ENCODE measurements around the gene OPN4. TPM values are rescaled to one million over a fixed set of nuclear protein-coding genes. Genes with fewer than 3 reads are reported as not detected.

The OPN4 gene
- total RNA-seq, 1 donor, result not detected

DNA sequence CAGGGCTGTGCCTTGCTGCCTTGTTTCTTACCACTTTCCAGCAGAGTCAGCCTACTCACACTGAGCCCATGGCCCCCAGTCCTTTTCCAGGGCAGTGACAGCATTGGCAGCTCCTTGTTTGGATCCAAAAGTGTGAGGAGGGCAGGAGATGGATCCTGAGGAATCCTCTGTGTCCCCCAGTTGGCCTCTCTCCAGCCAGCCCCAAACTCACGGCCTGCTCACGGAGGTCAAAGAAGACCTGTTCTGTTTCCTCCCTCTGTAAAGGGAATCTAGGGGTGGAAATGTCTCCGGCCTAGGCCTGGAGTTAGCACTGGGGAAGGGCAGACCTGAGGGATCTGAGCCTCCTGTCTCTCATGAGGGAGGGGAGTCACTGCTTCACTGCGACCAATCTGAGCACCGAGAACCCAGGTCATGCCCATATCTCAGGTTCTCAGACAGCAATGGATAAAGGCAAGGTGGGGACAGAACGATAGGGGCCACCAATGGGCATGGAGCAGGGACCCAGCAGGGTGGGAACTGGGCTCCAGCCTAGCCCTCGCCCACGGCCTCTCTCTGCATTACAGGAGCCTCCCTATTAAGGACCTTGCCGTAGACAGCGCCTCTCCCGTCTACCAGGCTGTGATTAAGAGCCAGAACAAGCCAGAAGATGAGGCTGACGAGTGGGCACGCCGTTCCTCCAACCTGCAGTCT, 37.1 kb downstream of the OPN4 start:
- Histone ChIP-seq H3K4me3 (ENCODE audit: low read length) (no peak overlapping the region), H3K27me3 (ENCODE audit: insufficient read depth, low read length) (no peaks in the 10 kb centered on the region), H3K4me1 (ENCODE audit: insufficient read depth, low read length) (no peaks in the 10 kb centered on the region)

DNA sequence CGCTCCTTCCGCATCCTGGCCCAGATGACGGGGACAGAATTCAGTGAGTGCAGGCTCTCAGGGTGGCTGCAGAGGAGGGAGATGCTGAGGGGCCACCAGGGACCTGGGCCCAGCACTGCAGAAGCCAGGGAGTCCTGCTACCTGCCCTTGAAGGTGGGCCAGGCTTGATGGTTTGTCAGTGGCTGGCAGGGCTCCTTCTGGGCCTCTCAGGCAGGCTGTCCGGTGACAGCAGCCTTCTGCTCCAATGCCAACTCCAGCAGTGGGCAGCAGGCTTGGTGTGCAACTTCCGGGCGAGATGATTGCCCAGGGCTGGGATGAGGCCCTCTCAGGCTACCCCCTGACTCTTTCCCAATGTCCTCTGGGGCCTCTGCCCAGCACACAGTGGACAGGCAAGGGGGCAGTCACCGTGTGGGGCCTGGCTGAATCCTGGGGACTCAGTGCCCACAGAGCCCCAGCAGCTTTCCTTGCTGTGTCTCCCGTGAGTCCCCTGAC, 37.7 kb downstream of the OPN4 start:
- no peaks in the 10 kb centered on the region for H3K9me3 ChIP-seq (ENCODE audit: low read depth, low read length)
- no peaks in the 10 kb centered on the region for H3K4me1 ChIP-seq (ENCODE audit: insufficient read depth, low read length)
- no peaks in the 10 kb centered on the region for H3K27me3 ChIP-seq (ENCODE audit: insufficient read depth, low read length)
- no peak overlapping the region for H3K4me3 ChIP-seq (ENCODE audit: low read length)

More for the DNA sequence above, 37.1 kb downstream of the OPN4 start:
- H3K9me3 ChIP-seq (ENCODE audit: low read depth, low read length), result no peaks in the 10 kb centered on the region

DNA sequence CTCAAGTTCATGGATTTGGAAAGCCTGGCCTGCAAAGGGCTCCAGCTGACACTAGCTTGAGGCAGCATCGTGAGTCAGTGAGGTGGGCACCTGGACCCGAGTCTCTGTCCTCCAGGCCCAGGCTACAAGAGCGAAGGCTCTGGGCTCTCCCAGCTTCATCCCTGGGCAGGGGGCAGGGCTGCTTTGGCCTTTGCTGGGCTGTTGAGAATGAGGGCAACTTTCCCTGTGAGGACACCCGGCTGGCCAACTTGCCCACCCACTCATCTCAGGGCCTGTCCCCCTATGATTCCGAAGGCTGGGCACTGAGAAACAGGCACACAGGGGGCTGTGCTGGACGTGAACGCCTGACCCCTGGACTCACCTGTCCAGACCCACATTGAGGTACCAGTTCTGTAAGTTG, 38.3 kb downstream of the OPN4 start:
- Histone ChIP-seq H3K27me3 (ENCODE audit: insufficient read depth, low read length) (no peaks in the 10 kb centered on the region), H3K9me3 (ENCODE audit: low read depth, low read length) (no peaks in the 10 kb centered on the region), H3K4me3 (ENCODE audit: low read length) (no peak overlapping the region), H3K4me1 (ENCODE audit: insufficient read depth, low read length) (no peaks in the 10 kb centered on the region)

DNA sequence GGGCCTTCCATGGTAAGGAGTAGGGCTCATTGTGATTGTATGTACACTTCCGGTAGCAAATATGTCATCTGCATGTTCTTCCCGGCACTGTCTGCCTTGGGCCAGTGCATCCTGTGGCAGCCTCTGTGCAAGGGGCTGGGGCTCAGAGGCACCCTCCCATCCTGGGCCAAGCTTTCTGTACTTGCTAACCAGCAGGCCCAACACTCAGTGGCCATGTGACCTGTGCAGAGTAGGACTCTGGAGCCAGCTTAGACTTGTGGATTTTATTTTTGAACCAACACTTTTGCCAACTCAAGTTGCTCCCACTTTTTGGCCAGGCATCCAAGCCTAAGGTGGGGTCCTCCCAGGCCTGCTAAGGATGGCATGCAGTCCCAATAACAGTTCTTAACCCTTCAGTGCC, 38.9 kb downstream of the OPN4 start:
- Histone ChIP-seq H3K27me3 (ENCODE audit: insufficient read depth, low read length) (no peaks in the 10 kb centered on the region), H3K4me1 (ENCODE audit: insufficient read depth, low read length) (no peaks in the 10 kb centered on the region), H3K9me3 (ENCODE audit: low read depth, low read length) (no peaks in the 10 kb centered on the region), H3K4me3 (ENCODE audit: low read length) (no peak overlapping the region)

DNA sequence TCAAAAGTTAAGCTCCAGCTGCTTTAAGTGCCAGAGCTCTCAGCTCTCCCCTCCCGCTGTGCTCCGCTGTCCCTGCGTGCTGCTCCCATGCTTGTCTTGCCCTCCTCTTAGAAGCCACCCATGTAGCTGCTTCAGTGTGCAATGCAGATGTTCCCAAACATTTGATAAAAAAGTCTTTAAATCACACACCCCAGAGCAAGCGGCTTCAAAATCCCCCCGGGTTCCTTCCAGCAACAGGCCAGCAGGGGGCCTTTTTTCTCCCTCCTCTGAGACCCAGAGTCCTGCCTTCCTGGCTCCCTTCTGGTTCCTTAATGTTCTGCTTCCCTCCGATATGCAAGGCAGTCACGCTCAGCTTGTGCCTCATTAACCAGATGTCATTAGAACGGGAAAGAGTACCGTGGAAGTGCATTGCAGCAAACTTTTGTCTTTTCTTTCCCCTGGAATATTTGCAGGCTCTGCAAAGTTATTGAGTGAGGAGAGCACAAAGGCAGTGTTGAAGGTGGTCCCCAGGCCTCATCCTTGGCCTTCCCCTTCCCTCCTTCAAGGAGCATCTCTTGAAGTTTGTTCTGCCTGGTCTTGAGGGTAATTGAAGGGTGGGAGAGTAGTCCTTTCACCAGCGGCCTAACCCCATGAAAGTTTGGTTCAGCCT, 39.5 kb downstream of the OPN4 start:
- H3K4me1 ChIP-seq (ENCODE audit: insufficient read depth, low read length), result no peaks in the 10 kb centered on the region
- no peak overlapping the region for H3K4me3 ChIP-seq (ENCODE audit: low read length)
- H3K27me3 ChIP-seq (ENCODE audit: insufficient read depth, low read length), result no peaks in the 10 kb centered on the region
- no peaks in the 10 kb centered on the region for H3K9me3 ChIP-seq (ENCODE audit: low read depth, low read length)

DNA sequence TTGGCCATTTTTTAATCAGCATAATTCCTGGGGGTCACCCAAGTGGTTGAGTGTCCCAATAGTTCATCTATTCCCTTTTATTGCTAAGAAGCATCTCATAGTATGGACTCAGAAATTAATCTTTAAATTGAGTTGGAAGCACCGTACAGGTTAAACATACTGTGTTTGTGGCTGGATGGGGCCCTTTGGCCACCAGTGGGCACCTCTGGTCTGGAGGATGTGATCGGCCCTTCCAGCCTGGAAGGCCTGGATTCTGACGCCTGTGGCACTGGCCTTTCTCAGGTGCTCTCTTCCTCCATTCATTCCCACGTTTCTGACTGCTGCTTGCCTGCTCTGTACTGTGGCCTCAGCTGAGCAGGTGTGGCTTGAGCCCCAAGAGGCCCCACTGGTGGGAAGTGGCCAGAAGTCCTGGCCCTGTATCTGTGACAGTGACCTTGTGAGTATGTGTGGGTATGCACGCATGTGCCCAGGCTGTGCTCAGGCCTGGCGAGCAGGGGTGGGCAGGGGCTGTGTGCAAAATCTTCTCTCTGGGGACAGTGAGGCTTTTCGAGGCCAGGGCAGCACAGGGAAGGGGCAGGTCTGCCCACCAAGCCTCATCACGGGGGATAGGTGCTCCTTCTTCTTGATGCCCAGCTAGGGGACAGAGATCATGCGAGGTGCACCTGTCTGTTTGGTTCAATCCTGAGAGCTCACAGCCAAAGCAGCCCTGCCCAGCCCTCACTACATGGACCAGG, 44.0 kb downstream of the OPN4 start:
- Histone ChIP-seq H3K27me3 (ENCODE audit: insufficient read depth, low read length) (no peaks in the 10 kb centered on the region), H3K4me3 (ENCODE audit: low read length) (no peak overlapping the region), H3K4me1 (ENCODE audit: insufficient read depth, low read length) (no peaks in the 10 kb centered on the region), H3K9me3 (ENCODE audit: low read depth, low read length) (no peaks in the 10 kb centered on the region)

DNA sequence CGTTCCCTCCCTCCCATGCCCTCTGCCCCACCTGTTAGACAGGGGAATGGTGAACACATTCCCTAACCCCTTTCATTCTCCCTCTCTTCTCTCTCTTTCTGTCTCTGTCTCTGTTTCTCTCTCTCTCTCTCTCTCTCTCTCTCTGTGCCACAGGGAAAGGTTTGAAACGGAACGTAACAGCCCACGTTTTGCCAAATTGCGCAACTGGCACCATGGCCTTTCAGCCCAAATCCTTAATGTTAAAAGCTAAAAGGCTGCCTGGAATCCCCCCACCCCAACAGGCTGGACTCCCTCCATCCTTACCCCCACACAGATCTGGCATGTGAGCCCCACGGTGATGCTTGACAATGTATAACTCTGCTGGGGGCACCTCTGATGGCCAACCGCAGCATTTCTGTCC, 44.8 kb downstream of the OPN4 start:
- Histone ChIP-seq H3K27me3 (ENCODE audit: insufficient read depth, low read length) (no peaks in the 10 kb centered on the region), H3K4me3 (ENCODE audit: low read length) (no peak overlapping the region), H3K9me3 (ENCODE audit: low read depth, low read length) (no peaks in the 10 kb centered on the region), H3K4me1 (ENCODE audit: insufficient read depth, low read length) (no peaks in the 10 kb centered on the region)

DNA sequence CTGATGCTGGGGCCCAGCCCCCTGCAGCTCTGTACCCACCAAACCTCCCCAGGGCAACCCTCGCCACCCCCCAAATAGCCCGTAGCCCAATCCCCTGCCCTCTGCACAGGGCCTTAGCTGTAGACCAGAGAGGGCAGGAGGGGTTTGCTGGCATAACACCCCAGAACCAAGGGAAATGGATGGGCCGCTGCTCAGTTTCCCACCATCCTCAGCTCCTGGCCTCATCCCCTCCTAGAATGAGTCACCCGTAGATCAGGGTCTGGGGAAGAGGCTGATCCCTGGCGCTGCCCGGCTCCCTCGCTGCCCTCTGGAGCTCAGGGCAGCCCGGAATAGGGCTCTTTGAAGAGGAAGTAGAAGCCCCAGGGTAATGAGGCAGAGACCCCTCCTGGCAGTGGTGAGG, 45.2 kb downstream of the OPN4 start:
- Histone ChIP-seq H3K4me1 (ENCODE audit: insufficient read depth, low read length) (no peaks in the 10 kb centered on the region), H3K27me3 (ENCODE audit: insufficient read depth, low read length) (no peaks in the 10 kb centered on the region), H3K9me3 (ENCODE audit: low read depth, low read length) (no peaks in the 10 kb centered on the region), H3K4me3 (ENCODE audit: low read length) (no peak overlapping the region)

DNA sequence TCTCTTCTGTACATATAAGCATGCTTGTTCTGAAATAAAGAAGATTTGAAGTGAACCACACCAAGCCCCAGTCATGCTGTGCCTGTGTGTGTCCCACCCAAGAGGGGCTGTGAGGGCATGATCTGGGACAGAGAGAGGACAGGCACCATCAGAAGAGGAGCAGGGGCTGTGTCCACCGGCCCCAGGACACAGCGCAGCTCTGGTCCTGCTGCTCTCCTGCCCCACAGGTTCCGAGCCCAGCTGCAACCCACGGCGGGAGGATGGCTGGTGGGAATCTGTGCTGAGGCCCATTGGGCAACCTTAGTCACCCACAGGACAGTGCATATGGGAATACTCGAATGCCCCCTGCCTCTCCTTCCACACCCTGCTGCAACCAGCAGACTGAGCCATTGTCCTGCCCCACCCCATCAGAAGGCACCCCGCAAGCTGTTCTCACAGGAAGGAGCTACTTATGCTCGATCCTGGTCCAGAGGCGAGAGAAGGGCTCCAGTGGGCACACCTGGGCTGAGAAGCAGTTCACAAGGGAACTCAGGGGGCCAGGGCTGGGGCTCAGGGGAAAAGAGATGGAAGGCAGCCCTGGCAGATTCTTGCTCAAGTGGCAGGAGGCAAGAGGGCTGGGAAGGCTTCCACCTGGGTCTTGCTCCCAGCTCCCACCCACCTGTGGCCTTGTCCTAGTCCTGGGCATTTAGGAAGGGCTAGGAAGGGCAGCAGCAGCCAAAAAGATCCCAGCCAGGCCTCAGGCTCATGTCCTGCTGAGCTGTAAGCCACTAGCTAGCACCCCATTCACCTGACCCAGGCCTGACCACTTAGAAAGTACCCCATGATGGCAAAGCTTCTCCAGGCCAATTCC, 45.9 kb downstream of the OPN4 start:
- H3K4me1 ChIP-seq (ENCODE audit: insufficient read depth, low read length), result no peaks in the 10 kb centered on the region
- H3K9me3 ChIP-seq (ENCODE audit: low read depth, low read length), result no peaks in the 10 kb centered on the region
- no peaks in the 10 kb centered on the region for H3K27me3 ChIP-seq (ENCODE audit: insufficient read depth, low read length)
- H3K4me3 ChIP-seq (ENCODE audit: low read length), result no peak overlapping the region

DNA sequence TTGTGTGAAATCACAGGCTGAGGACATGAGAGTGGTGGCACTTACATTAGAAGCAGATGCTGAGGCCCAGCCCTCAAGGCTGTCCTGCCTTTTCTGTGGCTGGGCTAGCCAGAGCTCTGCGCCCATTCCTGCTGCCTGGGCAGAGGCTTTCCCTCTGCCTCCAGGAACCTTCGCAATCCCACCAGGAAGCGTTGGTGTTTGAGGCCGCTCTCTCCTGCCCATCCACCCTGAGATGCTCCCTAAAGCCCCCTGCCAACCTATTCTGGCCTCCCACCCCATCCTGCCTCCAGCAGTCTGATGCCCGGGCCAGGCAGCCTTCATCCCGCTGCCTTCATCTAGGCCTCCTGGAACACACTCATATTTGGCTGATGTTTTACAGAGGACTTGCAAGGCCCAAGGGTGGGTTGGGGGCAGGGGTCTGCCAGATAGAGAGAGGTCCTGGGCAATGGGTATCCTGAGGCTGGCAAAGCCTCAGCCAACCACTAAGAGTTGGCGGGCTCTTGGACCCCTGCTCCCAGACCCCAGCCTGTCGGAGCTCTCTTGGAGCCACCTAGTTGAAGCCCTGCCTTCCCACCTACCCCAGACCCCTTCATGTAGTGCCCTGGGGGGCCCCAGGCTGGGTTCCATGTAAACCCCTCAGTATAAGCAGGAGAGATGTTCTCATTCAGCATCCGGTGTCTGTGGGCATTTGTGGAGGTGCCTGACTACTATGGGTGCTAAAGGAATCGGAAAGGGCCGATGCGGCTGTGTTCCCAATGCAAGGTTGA, 46.7 kb downstream of the OPN4 start:
- Histone ChIP-seq H3K4me3 (ENCODE audit: low read length) (no peak overlapping the region), H3K4me1 (ENCODE audit: insufficient read depth, low read length) (no peaks in the 10 kb centered on the region), H3K27me3 (ENCODE audit: insufficient read depth, low read length) (no peaks in the 10 kb centered on the region), H3K9me3 (ENCODE audit: low read depth, low read length) (no peaks in the 10 kb centered on the region)

DNA sequence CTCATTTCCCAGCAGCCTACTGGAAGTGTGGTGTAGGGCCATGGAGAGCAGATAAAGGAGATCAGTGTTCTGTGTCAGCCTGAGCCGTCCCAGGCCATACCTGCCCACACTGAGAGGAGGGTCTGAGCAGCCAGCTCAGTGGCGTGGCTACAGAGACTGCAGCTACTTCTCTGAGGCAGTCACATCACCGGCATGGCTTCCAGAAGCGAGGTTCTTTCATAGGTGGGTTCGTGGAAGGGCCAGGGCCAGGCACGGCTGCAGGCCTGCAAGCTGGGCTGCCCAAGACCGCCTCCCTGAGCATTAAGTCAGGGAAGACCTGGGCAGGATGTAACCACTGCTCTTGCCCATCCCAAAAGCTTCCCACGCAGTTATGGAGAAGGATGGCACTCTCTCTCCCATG, 48.8 kb downstream of the OPN4 start:
- Histone ChIP-seq H3K4me1 (ENCODE audit: insufficient read depth, low read length) (no peaks in the 10 kb centered on the region), H3K27me3 (ENCODE audit: insufficient read depth, low read length) (no peaks in the 10 kb centered on the region), H3K4me3 (ENCODE audit: low read length) (no peak overlapping the region), H3K9me3 (ENCODE audit: low read depth, low read length) (no peaks in the 10 kb centered on the region)

DNA sequence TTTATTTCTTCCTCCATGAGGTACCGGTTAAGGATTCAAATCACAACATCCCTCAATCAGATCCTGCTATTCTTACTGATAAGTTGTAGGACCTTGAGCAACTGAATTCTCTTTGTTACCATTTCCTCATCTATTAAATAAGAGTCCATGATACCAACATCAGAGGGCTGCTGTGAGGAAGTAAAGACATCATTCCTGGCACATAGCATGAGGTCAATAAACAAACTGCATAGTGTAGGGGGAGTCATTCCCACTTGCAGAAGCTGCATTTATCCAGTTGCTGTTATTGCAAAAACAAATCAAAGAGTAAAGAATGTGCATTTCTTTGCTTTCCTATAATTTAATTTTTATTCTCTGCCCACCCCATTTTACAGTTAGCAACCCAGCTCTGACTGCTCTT, 50.8 kb downstream of the OPN4 start:
- Histone ChIP-seq H3K27me3 (ENCODE audit: insufficient read depth, low read length) (no peaks in the 10 kb centered on the region), H3K4me1 (ENCODE audit: insufficient read depth, low read length) (no peaks in the 10 kb centered on the region), H3K4me3 (ENCODE audit: low read length) (no peak overlapping the region), H3K9me3 (ENCODE audit: low read depth, low read length) (no peaks in the 10 kb centered on the region)

DNA sequence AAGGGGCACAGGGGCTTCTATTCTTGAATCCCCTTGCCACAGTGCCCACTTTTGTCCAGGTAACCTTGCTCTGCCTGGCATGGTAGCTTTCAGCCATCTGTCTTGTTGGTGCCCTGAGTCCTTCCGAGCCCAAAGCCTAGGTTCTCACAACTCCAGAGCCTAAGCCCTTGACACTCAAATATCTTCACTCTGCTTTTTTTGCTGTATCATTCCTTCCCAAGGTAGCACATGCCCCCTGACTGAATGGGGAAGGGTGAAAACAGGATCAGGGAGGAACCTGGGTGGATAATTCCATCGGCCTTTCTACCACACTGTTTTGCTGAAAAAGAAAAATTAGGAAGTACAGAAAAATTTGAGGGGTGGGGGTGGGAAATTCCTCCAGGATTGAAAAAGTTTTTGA, 51.6 kb downstream of the OPN4 start:
- no peaks in the 10 kb centered on the region for H3K9me3 ChIP-seq (ENCODE audit: low read depth, low read length)
- H3K4me3 ChIP-seq (ENCODE audit: low read length), result no peak overlapping the region
- H3K27me3 ChIP-seq (ENCODE audit: insufficient read depth, low read length), result no peaks in the 10 kb centered on the region
- H3K4me1 ChIP-seq (ENCODE audit: insufficient read depth, low read length), result peaks cover 3% of the 10 kb centered on the region

DNA sequence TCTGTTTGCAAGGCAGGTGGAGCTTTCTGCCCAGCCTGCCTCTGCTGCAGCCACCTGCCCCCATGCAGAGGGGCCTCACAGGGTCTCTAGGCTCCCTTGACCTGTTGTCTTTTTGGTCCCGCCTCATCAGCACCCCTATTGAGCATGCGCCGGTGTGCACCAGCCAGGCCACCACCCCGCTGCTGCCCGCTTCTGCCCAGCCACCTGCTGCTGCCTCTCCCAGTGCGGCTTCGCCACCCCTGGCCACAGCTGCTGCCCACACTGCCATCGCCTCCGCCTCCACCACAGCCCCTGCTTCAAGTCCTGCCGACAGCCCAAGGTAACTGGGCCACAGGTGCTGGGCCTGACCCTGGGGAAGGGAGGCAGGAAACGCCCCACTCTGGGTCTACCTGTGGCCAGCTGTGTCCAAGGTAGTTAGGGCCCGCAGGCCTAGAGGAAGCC, 52.1 kb downstream of the OPN4 start:
- Histone ChIP-seq H3K4me3 (ENCODE audit: low read length) (no peak overlapping the region), H3K27me3 (ENCODE audit: insufficient read depth, low read length) (no peaks in the 10 kb centered on the region), H3K4me1 (ENCODE audit: insufficient read depth, low read length) (peaks cover 4% of the 10 kb centered on the region), H3K9me3 (ENCODE audit: low read depth, low read length) (no peaks in the 10 kb centered on the region)

Data from mononuclear cell (primary cell).